Mesenteric fat pad (tissue), 1 donor: ENCODE results near the gene SP7. TPM values are rescaled to one million over a fixed set of nuclear protein-coding genes. Genes with fewer than 3 reads are reported as not detected.
A peak's percentile ranks its signal among the peaks of the same experiment; 100 is the strongest.
"Not testable (repeated sequence)": the region's sequence is repeated elsewhere in the genome, so short reads cannot be mapped to it uniquely, and the experiment has no call there.

Experiments used
- DNase-seq: peaks from one replicate; pipeline ENCODE4 v3.0.0-alpha.2; 2020; ENCODE audit warnings: low spot score
- total RNA-seq: library from RNA; stranded (reverse); fragmentation: NEBNext Ultra II Directional; extraction: Animal tissue kit (Norgen Biotek cat#: 25700); gene quantifications from one replicate; pipeline ENCODE4 v1.2.1, GENCODE V29; 2021
- donor health status: DM: yes; HTN: yes; CAD: no.

SP7 gene
- total RNA-seq, 1 donor from 2014 or later = not detected

- no peak for DNase-seq
Observed at GRCh38 chr12:53324113-53324778, 11.9 kb downstream of the SP7 start.

DNA sequence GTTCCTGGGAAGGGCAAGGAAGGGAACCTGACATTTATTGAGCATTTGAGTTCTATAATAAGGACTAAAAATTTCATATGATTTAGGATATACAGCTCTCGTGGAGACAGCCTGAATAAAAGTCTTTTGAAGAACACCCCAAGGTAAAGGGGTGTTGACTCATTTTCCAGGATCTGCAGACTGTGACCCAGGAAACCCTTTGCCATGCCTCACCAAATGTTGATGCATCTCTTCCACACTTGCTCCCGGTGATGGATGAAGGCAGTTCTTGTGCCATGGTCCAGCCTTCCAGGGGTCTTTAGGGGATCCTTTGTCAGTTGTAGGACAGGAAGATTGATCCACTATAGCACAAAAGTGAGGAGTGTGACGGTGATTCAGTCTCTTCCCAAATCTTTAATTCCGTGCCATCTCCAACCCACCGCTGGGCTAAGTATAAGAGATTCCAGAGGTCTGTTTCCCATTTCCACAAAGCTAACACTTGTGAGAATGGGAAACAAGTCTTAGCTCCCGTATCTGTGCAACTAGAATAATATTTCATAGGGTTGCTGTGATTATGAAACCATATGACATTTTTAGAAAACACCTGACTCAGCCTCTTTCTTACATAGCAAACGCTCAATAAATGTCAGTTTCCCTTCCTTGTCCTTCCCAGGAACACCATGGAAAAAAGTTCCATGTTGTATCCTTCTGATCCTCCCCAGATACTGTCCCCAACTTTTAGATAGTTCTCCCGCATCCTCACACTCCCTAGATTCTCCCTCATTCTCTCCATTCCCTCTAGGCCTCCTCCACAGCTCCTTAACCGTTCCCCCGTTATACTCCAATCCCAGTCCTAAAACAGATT, 15.6 kb downstream of the SP7 start:
- no peak for DNase-seq

GRCh38 chr12:53313996-53314395, 22.2 kb downstream of the SP7 start:
- DNase-seq = no peak

GRCh38 chr12:53308276-53308675, 27.9 kb downstream of the SP7 start:
- no peak for DNase-seq

DNA sequence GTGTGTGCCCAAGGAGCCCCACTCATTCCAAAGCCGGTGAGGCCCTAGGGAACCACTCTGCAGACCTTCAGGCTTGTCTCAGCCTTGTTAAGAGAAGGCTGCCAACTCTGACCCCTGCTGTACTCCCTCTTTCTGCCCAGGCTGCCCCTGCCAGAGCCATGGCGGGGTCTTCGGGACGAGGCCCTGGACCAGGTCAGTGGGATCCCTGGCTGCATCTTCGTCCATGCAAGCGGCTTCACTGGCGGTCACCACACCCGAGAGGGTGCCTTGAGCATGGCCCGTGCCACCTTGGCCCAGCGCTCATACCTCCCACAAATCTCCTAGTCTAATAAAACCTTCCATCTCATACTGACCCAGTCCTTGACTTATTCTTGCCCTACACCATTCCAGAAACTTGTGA, 29.3 kb downstream of the SP7 start:
- no peak for DNase-seq

- no peak for DNase-seq
Observed at GRCh38 chr12:53302903-53303302, 33.3 kb downstream of the SP7 start.

- DNase-seq = no peak
Observed at GRCh38 chr12:53300187-53300586, 36.0 kb downstream of the SP7 start.

- DNase-seq = peak; percentile 95
Observed at GRCh38 chr12:53299454-53300180, 36.5 kb downstream of the SP7 start, which contains the start of gene MYG1. TSS of gene MYG1 (plus strand) at chr12:53299695. CDS start at chr12:53299738, 43 bp downstream.

GRCh38 chr12:53299101-53299453, 37.1 kb downstream of the SP7 start:
- no peak for DNase-seq

DNA sequence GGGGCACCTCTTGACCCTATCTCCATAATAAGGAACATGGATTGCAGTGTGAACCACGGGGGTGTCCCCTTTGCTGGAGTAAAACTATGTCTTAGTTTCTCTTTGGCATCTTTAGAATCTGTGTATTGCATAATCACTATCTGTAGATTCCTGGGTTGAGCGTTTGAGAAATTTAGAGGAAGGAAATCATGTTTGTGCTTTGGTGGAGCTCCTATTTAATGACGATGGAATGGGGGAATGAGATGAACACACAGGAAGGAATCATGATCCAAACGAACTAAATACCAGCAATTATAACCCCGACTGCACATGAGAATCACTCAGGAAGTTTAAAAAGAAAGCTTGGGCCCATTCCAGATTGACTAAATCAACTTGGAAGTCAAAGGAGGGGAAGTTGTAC, 38.0 kb downstream of the SP7 start:
- DNase-seq = no peak

- DNase-seq = not testable (repeated sequence)
Observed at GRCh38 chr12:53297106-53297505, 39.0 kb downstream of the SP7 start.

DNA sequence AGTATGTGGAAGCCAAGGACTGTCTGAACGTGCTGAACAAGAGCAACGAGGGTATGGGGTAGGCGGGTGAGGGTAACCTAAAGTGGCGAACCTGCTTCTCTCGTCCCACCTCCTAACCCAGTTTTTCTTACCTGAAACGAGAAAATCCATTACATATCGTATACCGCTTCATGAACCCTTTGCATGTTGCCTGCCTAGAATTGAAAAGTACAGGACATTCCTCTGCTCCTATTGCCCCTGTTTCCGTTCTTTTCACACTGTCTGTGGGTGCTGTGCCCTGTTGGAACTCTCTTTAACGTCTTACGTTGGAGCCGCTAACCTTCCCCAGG, 40.3 kb downstream of the SP7 start:
- no peak for DNase-seq

DNA sequence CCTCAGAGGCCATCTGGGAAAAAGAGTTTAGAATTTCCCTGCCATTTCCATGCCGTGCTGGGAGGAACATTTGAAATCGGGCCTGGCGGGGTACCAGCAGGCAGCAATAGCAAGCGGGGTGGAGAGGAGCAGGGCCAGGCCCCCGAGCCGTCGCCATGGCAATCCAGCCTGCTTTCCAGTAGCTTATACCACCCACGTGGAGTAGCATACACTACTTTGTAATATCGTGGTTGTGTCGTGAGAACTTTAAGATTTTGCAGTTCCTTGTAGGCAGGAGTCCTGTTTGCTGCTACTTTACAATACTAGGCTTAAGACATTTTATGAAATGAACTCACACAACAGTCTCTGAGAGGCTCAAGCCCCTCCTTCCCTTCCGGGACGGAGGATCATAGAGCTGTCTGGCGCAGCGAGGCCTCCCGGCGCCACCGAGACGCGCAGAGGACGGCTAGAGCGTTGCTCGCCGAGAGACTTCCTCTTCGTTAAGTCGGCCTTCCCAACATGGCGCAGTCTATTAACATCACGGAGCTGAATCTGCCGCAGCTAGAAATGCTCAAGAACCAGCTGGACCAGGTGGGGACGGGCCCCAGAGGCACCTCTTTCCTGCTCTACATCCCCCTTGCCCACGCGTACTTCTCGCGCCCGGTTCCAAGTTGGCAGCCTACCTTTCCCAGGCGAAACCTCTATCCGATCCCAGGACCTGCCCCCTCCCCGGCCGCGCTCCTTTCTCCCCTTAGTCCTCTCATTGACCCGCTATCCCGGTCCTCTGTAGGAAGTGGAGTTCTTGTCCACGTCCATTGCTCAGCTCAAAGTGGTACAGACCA, 40.9 kb downstream of the SP7 start, which contains the start of gene PFDN5:
PFDN5 (plus strand) TSS at position 473 of the 821 bp plus-strand sequence; CDS start at position 499, 26 bp downstream.
- DNase-seq = peak; percentile 93

DNA sequence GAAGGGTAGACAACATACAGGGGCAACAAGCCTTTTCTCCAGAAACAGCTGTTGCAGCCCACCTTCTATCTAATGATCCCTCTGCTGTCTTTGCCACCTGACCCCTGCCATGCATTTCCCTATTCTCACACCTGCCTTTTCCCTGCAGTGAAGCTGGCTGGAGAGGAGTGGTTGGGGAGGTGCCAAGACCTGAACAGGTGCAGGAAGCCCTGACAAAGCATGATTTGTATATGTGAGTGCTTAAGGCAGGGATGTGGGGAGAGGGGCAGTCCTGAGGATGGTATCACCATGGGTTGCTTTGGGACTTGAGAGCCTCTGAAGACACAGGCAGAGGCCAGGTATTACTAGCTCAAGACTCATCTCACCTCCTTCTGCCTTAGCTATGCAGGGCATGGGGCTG, 43.7 kb downstream of the SP7 start:
- no peak for DNase-seq

- no peak for DNase-seq
Observed at GRCh38 chr12:53290661-53291060, 45.5 kb downstream of the SP7 start.

GRCh38 chr12:53289891-53290290, 46.3 kb downstream of the SP7 start:
- DNase-seq = no peak

- no peak for DNase-seq
Observed at GRCh38 chr12:53288322-53288721, 47.8 kb downstream of the SP7 start.

- DNase-seq = no peak
Observed at GRCh38 chr12:53287741-53288216, 48.4 kb downstream of the SP7 start.

DNA sequence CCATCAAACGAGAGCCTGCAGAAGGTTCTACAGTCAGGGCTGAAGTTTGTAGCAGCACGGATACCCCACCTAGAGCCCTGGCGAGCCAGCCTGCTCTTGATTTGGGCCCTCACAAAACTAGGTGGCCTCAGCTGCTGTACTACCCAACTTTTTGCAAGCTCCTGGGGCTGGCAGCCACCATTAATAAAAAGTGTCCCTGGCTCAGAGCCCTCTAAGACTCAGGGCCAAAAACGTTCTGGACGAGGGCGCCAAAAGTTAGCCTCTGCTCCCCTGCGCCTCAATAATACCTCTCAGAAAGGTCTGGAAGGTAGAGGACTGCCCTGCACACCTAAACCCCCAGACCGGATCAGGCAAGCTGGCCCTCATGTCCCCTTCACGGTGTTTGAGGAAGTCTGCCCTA, 49.7 kb downstream of the SP7 start:
- no peak for DNase-seq

GRCh38 chr12:53279888-53280498, 56.2 kb downstream of the SP7 start:
- no peak for DNase-seq
